Endodermal cell (in vitro differentiated cells): Measurements from ENCODE around the gene SHCBP1. TPM values are rescaled to one million over a fixed set of nuclear protein-coding genes. Genes with fewer than 3 reads are reported as not detected.

Experiments used
- DNase-seq: peaks from one replicate; pipeline ENCODE4 v3.0.0-alpha.2; 2017
- H3K27ac ChIP-seq: 2 replicates; pipeline ENCODE4 v1.5.1; 2013; ENCODE audit warnings: mild to moderate bottlenecking, low read depth, low read length, moderate library complexity
- H3K27me3 ChIP-seq: 2 replicates; pipeline ENCODE4 v1.6.1; 2013; ENCODE audit warnings: mild to moderate bottlenecking, low read length, moderate library complexity; ENCODE audit not compliant: insufficient read depth, control insufficient read depth, poor library complexity, severe bottlenecking
- H3K36me3 ChIP-seq: 2 replicates; pipeline ENCODE4 v1.7.0; 2013; ENCODE audit warnings: mild to moderate bottlenecking, low read length, moderate library complexity; ENCODE audit not compliant: control insufficient read depth, insufficient read depth
- H3K4me1 ChIP-seq: one replicate; pipeline ENCODE4 v1.7.0; 2013; ENCODE audit warnings: low read length; ENCODE audit not compliant: control insufficient read depth, insufficient read depth
- H3K4me3 ChIP-seq: 2 replicates; pipeline ENCODE4 v1.5.1; 2013; ENCODE audit warnings: mild to moderate bottlenecking, low read length, moderate library complexity
- H3K9ac ChIP-seq: 2 replicates; pipeline ENCODE4 v1.6.1; 2013; ENCODE audit warnings: mild to moderate bottlenecking, low read length, moderate library complexity; ENCODE audit not compliant: poor library complexity, severe bottlenecking; ENCODE audit errors: extremely low read depth
- H3K9me3 ChIP-seq: 2 replicates; pipeline ENCODE4 v1.6.1; 2013; ENCODE audit warnings: mild to moderate bottlenecking, low read length, moderate library complexity; ENCODE audit not compliant: control insufficient read depth
- H3K27ac Mint-ChIP-seq: 2 replicates; pipeline ENCODE4 v1.8.0; 2020; ENCODE audit warnings: mixed read lengths
- H3K27me3 Mint-ChIP-seq: 2 replicates; pipeline ENCODE4 v1.8.0; 2021; ENCODE audit warnings: mild to moderate bottlenecking, mixed read lengths; ENCODE audit not compliant: insufficient read depth
- H3K36me3 Mint-ChIP-seq: 2 replicates; pipeline ENCODE4 v1.8.0; 2020; ENCODE audit warnings: low read depth, mixed read lengths
- H3K4me1 Mint-ChIP-seq: 2 replicates; pipeline ENCODE4 v1.8.0; 2020; ENCODE audit warnings: mixed read lengths
- H3K4me3 Mint-ChIP-seq: 2 replicates; pipeline ENCODE4 v1.8.0; 2020; ENCODE audit warnings: mild to moderate bottlenecking, moderate library complexity, mixed read lengths
- H3K9me3 Mint-ChIP-seq: 2 replicates; pipeline ENCODE4 v1.8.0; 2020; ENCODE audit warnings: mild to moderate bottlenecking, mixed read lengths
- WGBS, 2 experiments: methylation state at CpG; one replicate each; pipeline versions ENCODE4 v1.1.5 to v1.1.7; 2013; ENCODE audit warnings: missing lambda C conversion rate in 2 of 2, mixed read lengths in 1 of 2; ENCODE audit not compliant: insufficient coverage in 1 of 2, insufficient read length in 1 of 2; 5-methylcytosine and 5-hydroxymethylcytosine counted together
- long read RNA-seq, 4 experiments: library from polyadenylated mRNA in 2 of 4; library from RNA in 1 of 4; library from capped mRNA in 1 of 4; stranded (forward) in 3 of 4; unstranded in 1 of 4; transcript quantifications; one replicate each; pipeline ENCODE4 v2.0.0, GENCODE V29; 2020 to 2021; ENCODE audit warnings: inconsistent platforms in 1 of 4
- polyA plus RNA-seq, 2 experiments: library from polyadenylated mRNA; stranded (reverse); fragments of 50-300 nt; gene quantifications; one replicate each; pipeline ENCODE4 v1.2.3, GENCODE V29; 2013
- total RNA-seq, 2 donors: library from RNA; stranded (reverse); fragmentation: NEBNext Ultra II Directional in 1 of 2; extraction: Animal tissue kit (Norgen Biotek cat#: 25700) in 1 of 2; gene quantifications; 2 replicates in 1 of 2; 3 replicates in 1 of 2; pipeline ENCODE4 v1.2.1, GENCODE V29; 2021
- TF ChIP-seq, protein P1 (sequence below): fragments of 200-600 bp; sonication (generic); conservative IDR thresholded peaks from 2 replicates; pipeline ENCODE4 v1.5.0; 2021; ENCODE audit warnings: antibody characterized with exemption, mild to moderate bottlenecking

Gene SHCBP1, protein sequence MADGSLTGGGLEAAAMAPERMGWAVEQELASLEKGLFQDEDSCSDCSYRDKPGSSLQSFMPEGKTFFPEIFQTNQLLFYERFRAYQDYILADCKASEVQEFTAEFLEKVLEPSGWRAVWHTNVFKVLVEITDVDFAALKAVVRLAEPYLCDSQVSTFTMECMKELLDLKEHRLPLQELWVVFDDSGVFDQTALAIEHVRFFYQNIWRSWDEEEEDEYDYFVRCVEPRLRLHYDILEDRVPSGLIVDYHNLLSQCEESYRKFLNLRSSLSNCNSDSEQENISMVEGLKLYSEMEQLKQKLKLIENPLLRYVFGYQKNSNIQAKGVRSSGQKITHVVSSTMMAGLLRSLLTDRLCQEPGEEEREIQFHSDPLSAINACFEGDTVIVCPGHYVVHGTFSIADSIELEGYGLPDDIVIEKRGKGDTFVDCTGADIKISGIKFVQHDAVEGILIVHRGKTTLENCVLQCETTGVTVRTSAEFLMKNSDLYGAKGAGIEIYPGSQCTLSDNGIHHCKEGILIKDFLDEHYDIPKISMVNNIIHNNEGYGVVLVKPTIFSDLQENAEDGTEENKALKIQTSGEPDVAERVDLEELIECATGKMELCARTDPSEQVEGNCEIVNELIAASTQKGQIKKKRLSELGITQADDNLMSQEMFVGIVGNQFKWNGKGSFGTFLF
- 10 to 100 TPM; 15.1 to 17.2 TPM for total RNA-seq
- 13.9 TPM for polyA plus RNA-seq (2013, experiment 1 of 2)
- polyA plus RNA-seq (2013, experiment 2 of 2), result 14.2 TPM
- long read RNA-seq, experiment 1, partial matches to known transcripts, result 1 of 4 reads
- long read RNA-seq, experiment 1, other reads (novel, unspliced or antisense), result 3 of 4 reads
- long read RNA-seq, experiment 2, transcript SHCBP1-201 (13 exons, 3,461 nt), result major isoform, 18 of 23 reads
- long read RNA-seq, experiment 2, partial matches to known transcripts, result 3 of 23 reads
- long read RNA-seq, experiment 2, other reads (novel, unspliced or antisense), result 2 of 23 reads
- long read RNA-seq, experiment 3, transcript SHCBP1-201 (13 exons, 3,461 nt), result major isoform, 68 of 77 reads
- long read RNA-seq, experiment 3, partial matches to known transcripts, result 2 of 77 reads
- long read RNA-seq, experiment 3, other reads (novel, unspliced or antisense), result 7 of 77 reads
- long read RNA-seq, experiment 4, partial matches to known transcripts, result 0 of 3 reads
- long read RNA-seq, experiment 4, other reads (novel, unspliced or antisense), result 0 of 3 reads

DNA sequence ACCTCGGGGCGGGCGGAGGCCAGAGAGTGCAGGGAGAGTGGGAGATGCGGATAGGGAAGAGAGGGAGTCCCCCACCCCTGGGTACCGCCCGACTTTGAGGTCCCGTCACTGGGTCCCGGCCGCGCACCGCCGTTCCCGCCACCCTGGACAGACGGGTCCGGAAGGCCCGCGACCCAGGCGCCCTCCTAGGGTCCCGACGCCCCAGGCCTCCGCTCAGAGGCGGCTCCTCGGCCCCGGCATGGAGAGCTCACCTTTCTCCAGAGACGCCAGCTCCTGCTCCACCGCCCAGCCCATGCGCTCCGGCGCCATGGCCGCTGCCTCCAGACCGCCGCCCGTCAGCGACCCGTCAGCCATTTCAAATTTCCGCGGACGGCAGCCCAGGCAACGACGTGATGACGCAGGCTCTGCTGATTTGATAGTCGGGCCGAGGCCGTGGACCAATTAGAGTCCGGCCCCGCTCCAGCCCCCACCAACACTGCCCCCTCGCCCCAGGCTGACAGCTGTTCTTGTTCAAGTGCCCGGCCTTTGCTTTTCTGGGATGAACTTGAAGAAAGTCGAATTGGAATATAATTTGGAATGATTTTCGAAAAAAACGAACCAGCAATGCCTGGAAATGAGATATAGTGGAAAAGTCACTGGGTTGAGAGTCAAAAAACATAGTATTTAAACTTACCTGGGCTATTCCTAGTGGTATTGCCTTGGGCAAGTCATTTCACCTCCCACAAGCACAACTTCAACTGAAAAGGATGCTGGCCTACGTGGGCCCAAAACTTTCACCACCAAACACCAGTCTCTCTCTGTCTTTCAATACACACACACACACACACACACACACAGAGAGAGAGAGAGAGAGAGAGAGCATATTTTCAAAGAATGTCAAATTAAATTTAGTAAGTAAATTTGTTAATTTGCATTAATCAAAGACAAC lies at the start of gene SHCBP1:
Gene SHCBP1, minus strand, starts transcription at position 374 of the 928 bp plus-strand sequence. Its CDS starts 20 bp downstream, at position 354.
- peaks cover 25% of the 10 kb centered on the region for H3K36me3 ChIP-seq
- H3K27ac ChIP-seq, result peak within 1 kb of the TSS; percentile 6
- Mint-ChIP-seq H3K4me3 (peak within 1 kb of the TSS; percentile 86), H3K9me3 (no peaks in the 10 kb centered on the region), H3K36me3 (peaks cover 19% of the 10 kb centered on the region), H3K27ac (peak within 1 kb of the TSS; percentile 95), H3K4me1 (peaks cover 8% of the 10 kb centered on the region), H3K27me3 (no peaks in the 10 kb centered on the region)
- H3K4me1 ChIP-seq, result peaks cover 2% of the 10 kb centered on the region
- peak; percentile 96 for DNase-seq
- peak within 1 kb of the TSS; percentile 93 for H3K4me3 ChIP-seq
- H3K9ac ChIP-seq, result peak within 1 kb of the TSS; percentile 59
- TF ChIP-seq, protein P1, sequence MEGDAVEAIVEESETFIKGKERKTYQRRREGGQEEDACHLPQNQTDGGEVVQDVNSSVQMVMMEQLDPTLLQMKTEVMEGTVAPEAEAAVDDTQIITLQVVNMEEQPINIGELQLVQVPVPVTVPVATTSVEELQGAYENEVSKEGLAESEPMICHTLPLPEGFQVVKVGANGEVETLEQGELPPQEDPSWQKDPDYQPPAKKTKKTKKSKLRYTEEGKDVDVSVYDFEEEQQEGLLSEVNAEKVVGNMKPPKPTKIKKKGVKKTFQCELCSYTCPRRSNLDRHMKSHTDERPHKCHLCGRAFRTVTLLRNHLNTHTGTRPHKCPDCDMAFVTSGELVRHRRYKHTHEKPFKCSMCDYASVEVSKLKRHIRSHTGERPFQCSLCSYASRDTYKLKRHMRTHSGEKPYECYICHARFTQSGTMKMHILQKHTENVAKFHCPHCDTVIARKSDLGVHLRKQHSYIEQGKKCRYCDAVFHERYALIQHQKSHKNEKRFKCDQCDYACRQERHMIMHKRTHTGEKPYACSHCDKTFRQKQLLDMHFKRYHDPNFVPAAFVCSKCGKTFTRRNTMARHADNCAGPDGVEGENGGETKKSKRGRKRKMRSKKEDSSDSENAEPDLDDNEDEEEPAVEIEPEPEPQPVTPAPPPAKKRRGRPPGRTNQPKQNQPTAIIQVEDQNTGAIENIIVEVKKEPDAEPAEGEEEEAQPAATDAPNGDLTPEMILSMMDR, result no peak
- H3K9me3 ChIP-seq, result no peaks in the 10 kb centered on the region
- WGBS, 2 experiments, result 0 to 1% methylated on average over 33 to 52 of the region's 52 CpGs
- no peaks in the 10 kb centered on the region for H3K27me3 ChIP-seq

DNA sequence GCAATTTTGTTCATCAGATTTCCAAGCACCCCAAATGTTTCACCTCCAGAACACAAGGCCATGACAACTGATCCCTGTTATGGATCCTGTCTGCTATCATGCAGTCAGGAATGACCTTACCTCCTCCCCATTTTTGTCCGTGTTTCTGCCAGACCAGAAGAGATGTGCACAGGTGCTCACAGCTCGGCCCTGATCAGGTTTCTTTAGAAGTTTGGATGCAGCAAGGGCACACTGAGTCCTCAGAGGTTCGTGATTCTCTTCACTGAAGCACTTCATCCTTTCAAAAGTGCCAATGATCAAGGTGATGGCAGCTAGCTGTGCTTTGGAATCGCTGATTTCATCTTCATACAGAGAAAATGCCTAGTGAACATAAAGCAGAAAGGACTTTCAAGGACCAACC lies 40.9 kb upstream of the SHCBP1 start:
- Histone ChIP-seq H3K9me3 (no peaks in the 10 kb centered on the region), H3K27ac (no peak overlapping the region), H3K27me3 (no peaks in the 10 kb centered on the region), H3K4me3 (no peak overlapping the region), H3K9ac (no peak overlapping the region), H3K36me3 (peaks cover 85% of the 10 kb centered on the region), H3K4me1 (peaks cover 3% of the 10 kb centered on the region)
- TF ChIP-seq, protein P1, result no peak
- no peaks in the 10 kb centered on the region for H3K9me3 Mint-ChIP-seq
- H3K36me3 Mint-ChIP-seq, result peaks cover 81% of the 10 kb centered on the region
- peaks cover 12% of the 10 kb centered on the region for H3K4me1 Mint-ChIP-seq
- no peaks in the 10 kb centered on the region for H3K27me3 Mint-ChIP-seq
- no peak for DNase-seq
- no peak overlapping the region for H3K4me3 Mint-ChIP-seq
- 67 to 70% methylated on average over 3 to 4 of the region's 4 CpGs for WGBS, 2 experiments
- H3K27ac Mint-ChIP-seq, result peak overlapping the region; percentile 20
